Measurements from ENCODE around the gene NHEJ1.

NHEJ1 gene

DNA sequence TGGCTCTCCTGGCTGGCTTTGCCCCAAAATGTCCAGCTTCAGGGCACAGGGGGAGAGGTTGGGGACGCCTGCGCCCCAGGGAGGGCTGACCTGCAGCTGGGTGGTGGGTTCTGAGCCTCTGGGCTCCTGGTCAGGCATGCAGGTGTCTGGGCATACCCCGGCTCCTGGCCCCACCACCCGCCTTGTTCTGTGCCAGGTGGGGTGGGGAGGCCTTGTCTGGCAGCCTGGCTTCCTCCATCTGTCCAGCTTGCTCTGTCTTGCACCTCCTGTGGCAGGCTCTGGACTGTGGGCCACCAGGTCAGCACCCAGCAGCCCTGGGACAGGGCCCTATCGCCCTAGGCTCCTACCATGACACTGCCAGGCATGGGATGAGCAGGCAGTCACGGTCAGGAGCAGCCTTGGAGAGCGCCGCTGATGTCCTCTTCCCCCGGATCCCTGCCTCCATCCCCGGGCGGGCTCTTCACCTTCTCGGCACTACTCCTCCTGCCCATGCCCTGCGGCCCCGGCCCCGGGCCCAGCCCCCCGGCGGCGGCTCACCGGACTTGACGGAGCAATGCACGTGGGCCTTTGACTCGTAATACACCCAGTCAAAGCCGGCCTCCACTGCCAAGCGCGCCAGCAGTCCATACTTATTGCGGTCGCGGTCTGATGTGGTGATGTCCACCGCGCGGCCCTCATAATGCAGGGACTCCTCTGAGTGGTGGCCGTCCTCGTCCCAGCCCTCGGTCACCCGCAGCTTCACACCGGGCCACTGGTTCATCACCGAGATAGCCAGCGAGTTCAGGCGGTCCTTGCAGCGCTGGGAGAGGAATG, 103.5 kb downstream of the NHEJ1 start:
- no peak for DNase-seq

DNA sequence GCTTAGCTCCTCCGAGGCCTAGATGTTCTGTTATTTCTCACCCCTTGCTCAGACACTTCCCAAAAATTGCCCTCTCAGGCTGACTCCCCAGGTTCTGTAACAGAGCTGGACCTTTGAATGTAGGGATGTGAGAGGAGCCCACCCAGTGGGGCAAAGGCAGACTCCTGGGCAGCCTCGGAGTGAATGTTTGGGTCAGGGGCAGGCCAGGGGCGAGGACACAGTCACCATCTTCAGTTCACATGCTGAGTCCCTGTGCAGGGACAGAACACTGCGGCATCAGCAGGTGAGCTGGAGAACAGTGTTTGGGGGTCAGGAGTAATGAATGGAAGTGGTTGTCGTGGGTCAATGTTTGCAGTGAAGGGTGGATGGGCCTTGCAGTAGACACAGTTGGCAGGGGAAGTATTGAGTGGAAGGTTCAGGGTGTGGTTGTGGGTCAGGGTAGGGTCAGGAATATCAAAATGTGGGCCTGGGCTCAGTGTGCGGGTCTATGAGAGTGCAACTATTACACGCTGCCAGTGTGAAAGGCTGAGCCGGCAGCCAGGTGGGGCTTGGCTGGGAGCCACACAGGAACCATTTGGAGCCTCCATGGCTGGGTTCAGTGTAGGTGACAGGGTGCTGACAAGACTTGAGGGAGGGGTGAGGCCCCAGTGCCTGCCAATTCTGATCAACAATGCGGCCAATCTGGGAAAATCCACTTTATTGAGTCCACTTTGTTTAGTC, 104.3 kb downstream of the NHEJ1 start:
- DNase-seq = no peak

- no peak for DNase-seq
Observed at GRCh38 chr2:219054956-219055903, 105.4 kb downstream of the NHEJ1 start.

GRCh38 chr2:219049282-219049681, 111.3 kb downstream of the NHEJ1 start:
- no peak for DNase-seq

GRCh38 chr2:219045937-219046550, 114.6 kb downstream of the NHEJ1 start:
- no peak for DNase-seq

DNA sequence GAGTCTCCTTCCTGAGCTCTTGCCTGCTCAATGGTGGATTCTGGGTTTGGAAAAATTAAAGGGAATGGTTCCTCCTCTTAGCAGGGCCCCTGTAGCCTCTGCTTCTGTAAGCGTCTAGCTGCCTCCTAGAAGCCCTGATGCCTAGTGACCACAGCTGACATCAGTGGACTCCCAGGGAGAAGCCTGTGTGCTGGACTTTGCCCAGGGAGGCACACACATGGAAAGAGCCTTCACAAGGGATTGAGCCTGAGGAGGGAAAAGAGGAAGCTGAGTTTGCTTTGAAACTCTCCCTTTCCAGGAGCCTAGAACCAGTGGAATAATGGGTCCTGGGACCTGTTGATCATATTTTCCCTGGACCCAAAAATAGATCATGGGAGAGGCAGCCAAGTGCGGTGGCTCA, 117.9 kb downstream of the NHEJ1 start:
- DNase-seq = no peak

DNA sequence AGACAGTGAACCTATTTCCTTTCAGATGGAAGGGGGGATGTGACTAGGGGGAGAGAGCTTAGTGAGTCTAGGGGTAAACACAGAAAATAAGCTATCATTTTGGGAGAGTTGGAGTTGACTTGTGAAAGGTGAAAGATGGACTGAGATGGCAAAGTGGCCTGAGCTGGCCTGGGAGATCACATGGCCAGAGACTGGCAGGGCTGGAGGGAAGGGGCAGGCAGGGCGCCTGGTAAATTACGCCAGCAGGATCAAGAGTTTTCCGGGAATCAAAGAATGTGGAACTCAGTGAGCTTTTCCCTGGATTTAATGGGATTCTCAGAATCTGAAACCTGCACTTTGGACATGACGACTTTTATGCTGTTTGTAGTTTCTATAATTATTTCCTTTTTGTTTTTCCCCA, 118.5 kb downstream of the NHEJ1 start:
- DNase-seq = no peak

DNA sequence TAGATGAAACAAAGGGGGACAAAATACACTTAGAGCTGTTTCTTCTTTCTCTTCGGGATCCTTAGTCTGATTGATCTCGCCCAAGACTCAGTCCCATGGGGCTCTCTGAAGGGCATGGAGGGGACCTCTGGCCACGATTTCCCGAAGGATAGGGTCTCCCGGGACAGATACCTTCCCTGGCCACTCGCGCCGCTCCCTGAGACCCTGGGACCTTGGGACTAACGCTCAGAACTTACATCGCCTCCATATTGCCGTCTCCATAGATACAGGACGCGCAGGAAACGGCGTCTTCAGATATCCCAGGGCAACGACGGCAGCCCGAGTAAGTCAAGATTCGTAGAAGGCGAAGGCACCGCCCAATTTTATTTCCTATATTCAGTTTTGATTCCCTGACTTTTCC, 119.4 kb downstream of the NHEJ1 start, which contains the start of gene CFAP65:
TSS of gene CFAP65 (minus strand) at position 265 of the 400 bp plus-strand sequence. CDS start 2,468 bp downstream, outside the sequence.
- no peak for DNase-seq

GRCh38 chr2:219038600-219038999, 122.0 kb downstream of the NHEJ1 start:
- DNase-seq = no peak

DNA sequence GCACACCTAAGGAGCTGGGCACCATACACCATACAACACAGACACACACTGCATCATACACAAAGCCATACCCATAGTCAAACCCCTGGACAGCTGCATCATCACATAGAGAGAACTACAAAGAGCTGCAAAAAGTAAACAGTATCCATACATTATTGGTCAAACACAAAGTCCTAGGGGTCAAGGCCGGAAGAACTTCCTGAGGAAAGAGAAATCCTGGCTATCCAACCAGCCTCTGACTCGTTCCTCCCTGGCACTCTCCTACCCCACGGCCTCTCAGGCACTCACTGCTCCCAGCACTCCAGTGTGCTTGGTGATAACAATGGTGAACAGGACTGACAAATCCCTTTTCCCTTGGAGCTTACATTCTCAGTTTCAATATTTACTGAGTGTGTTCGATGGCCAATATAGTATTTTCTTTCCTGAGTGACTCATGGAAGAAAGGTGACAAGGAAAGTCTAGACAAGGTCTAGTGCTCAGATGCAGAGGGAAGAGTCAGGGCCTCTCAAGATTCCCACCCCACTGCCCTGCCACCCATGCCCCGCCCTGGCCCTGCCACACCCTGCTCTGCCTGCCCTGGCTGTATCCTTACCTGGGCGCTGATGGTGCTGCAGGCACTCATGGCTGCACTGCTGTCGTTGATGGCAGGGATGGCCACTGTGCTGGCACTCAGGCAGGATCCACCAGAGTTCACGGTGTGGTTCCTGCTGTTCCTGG, 122.7 kb downstream of the NHEJ1 start:
- no peak for DNase-seq

GRCh38 chr2:219035942-219036341, 124.7 kb downstream of the NHEJ1 start:
- DNase-seq = no peak

- no peak for DNase-seq
Observed at GRCh38 chr2:219034823-219035222, 125.8 kb downstream of the NHEJ1 start.

DNA sequence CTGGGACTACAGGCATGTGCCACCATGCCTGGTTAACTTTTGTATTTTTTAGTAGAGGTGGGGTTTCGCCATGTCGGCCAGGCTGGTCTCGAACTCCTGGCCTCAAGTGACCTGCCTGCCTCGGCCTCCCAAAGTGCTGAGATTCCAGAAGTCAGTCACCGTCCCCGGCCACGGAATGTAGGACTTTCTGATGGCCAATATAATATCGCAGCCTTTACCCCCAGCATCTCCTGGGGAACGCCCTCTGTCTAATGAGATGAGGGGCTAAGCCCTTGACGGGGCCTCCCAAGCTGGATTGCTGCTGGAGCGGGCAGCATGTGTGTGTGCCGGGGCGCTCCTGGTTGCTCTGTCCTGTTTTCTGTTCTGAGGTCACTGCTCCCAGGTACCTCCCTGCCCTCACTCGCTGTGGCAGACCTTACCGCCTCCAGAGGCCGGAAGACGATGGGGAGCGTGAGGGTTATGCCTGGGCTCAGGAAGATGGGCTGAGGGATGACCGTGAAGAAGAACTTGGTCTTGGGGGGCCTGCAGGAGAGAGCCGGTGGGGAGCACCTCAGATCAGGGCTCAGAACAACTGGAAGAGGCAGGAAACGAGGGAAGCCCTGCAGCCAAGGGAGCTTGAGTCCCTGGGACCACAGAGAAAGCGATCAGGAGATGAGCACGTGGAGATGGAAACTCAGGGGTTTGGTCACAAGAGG, 128.4 kb downstream of the NHEJ1 start:
- DNase-seq = no peak

DNA sequence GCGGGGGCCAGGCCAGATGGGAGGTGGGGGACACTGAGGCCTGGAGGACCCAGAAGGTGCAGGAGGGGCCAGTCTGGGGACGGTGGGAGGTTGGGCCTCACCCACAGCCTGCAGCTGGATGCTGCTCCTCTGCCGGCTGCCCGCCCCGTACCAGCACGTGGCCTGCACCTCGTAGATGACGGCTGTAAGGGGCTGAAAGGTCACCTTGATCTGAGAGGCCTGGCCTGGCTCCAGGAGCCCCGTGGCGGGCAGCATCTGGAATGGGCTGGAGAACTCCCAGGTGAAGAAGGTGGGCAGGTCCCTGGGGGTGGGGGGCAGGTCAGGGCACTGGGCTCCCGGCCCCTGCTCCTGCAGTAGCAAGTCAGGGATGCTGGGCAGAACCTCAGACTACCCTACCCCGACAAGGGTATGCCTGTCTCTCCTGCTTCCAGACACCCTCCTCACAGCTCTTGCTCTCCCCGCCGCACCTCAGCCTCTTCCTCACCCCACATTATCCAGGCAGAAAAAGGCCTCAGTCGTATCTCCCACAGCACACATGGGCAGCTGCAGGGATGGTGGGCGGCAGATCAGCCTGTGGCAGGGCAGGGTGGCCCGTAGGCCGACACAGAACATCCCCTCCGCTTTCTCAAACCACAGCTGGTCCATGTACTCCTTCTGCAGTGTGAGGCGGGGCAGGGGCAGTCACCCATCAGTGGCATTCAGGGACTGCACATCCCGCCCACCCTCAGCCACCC, 129.4 kb downstream of the NHEJ1 start:
- DNase-seq = no peak

DNA sequence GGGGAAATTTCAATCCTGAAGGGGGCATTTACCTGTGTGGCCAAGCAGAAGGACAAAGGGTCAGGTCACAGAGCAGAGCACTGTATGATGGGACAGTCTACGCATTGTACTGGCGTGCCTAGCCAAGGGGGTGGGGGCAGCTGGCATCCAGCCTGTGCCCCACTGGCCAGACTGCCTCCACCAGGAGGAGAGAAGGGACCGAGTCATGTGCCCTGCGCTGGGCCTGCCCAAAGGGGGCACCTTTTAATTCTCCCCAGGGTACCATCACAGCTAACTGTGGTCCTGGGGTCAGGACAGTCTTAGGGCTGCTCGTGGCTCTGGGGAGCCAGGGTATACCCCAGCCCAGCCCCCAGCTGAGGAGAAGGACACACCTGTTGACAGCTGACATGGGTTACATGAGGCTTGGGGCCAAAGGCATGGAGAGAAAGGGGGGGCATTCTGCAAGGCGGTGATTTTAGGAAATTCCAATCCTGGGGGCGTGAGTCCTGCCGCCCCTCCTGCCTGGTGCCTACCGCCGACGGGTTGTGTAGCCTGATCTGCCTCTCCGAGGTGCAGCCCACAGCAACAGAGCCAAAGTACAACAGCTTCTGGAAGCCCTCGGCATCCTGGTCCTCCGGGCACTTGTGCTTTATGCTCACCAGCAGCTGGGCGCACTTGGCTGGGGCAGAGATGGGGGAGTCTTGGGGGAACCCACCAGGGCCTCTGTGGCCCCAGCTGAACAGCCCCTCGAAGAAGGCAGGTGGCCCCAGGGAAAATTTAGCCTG, 130.3 kb downstream of the NHEJ1 start:
- DNase-seq = no peak

DNA sequence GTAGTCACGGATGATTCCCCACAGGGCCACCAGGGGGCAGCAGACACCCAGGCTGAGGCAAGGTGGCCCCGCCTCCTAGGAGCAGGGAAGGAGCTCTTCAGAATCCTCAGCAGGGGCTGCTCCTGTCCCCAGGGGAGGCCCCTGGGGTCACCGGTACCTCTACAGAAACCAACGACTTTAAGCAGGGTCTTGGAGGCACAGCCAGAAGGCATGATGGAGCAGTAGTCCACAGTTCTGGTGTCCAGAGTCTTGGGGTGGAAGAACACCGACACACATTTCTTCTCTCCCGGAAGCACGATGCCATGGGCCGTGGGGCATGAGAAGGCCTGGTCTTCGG, 130.8 kb downstream of the NHEJ1 start:
- DNase-seq = peak; percentile 22

- DNase-seq = no peak
Observed at GRCh38 chr2:219028996-219029828, 131.4 kb downstream of the NHEJ1 start.

DNA sequence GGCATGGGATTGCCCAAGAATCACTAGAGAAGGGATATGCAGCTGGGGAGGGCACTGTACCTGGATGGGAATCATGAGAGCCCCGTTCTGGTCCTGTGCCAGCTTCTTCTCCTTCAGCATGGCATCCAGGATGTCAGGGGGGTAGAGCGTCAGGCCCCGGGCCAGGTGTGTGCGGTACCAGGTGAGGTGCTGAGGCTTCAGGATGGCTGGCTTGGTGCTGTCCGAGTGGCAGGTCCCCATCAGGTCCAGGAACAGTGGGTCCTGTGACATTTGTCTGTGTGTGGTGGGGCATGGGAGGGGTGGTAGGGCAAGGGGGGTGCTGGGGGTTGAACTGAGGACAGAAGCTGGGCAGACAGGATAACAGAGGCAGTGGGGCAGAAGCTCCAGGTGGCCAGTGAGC, 132.5 kb downstream of the NHEJ1 start:
- no peak for DNase-seq

DNA sequence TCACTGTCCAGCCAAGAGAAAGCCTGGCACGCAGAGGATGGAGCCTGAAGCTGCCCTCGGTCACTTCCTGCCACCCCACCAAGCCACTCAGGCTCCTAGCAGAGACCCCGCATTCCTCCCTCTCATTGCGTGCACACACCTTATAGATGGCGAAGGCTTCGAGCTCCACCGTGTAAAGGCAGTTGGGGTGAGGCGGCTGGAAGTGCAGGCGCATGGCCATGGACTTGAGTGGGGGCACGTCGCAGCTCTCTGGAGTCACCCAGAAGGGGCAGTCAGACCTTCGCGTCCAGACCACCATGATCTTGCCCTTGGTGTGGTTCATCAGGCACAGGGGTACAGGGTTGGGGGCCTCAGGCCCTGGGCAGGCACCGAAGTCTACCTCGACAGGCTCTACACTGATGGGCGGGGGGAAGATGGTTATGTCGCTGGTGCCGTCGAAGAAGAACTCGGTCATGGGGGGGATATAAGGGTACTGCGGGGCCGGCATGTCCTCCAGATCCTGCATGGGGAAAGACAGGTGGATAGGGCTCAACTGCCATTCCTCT, 133.0 kb downstream of the NHEJ1 start:
- no peak for DNase-seq

Measured in amniotic stem cell (primary cell).